GM19397 (cell line): ENCODE measurements around the gene EPN2.

ENCODE experiments used
- ATAC-seq: cut with Tn5 transposase; IDR thresholded peaks from one replicate; pipeline ENCODE4 v1.9.1; 2021; ENCODE audit warnings: mild to moderate bottlenecking, moderate library complexity; ENCODE audit not compliant: unreplicated experiment

EPN2 gene

GRCh38 chr17:19238167-19238505 is 970 bp downstream of the EPN2 start:
- no peak for ATAC-seq

GRCh38 chr17:19239544-19239943 is 2.4 kb downstream of the EPN2 start:
- no peak for ATAC-seq

- ATAC-seq: no peak
These were observed 5.2 kb downstream of the EPN2 start for GRCh38 chr17:19242323-19242722.

GRCh38 chr17:19242926-19243325 is 5.8 kb downstream of the EPN2 start:
- no peak for ATAC-seq

GRCh38 chr17:19243838-19244237 is 6.7 kb downstream of the EPN2 start:
- no peak for ATAC-seq

- ATAC-seq: no peak
These were observed 7.2 kb downstream of the EPN2 start for GRCh38 chr17:19244357-19244756.

- no peak for ATAC-seq
These were observed 7.6 kb downstream of the EPN2 start for GRCh38 chr17:19244781-19245180.

- ATAC-seq: no peak
These were observed 10.3 kb downstream of the EPN2 start for GRCh38 chr17:19247473-19247872.

GRCh38 chr17:19248151-19248927 is 11.2 kb downstream of the EPN2 start:
- ATAC-seq: no peak

- ATAC-seq: no peak
These were observed 11.9 kb downstream of the EPN2 start for GRCh38 chr17:19248928-19249574.

GRCh38 chr17:19249681-19250080 is 12.5 kb downstream of the EPN2 start:
- ATAC-seq: no peak

- no peak for ATAC-seq
These were observed 13.4 kb downstream of the EPN2 start for GRCh38 chr17:19250421-19251173.

- no peak for ATAC-seq
These were observed 15.9 kb downstream of the EPN2 start for GRCh38 chr17:19253112-19253511.

GRCh38 chr17:19254651-19255050 is 17.5 kb downstream of the EPN2 start:
- no peak for ATAC-seq

- ATAC-seq: no peak
These were observed 18.1 kb downstream of the EPN2 start for GRCh38 chr17:19255279-19255678.

- ATAC-seq: no peak
These were observed 21.2 kb downstream of the EPN2 start for GRCh38 chr17:19258371-19258770.

GRCh38 chr17:19260958-19261357 is 23.8 kb downstream of the EPN2 start:
- no peak for ATAC-seq

GRCh38 chr17:19261426-19261825 is 24.3 kb downstream of the EPN2 start:
- no peak for ATAC-seq

- no peak for ATAC-seq
These were observed 25.8 kb downstream of the EPN2 start for GRCh38 chr17:19262650-19263631.

- no peak for ATAC-seq
These were observed 26.5 kb downstream of the EPN2 start for GRCh38 chr17:19263641-19264051.

GRCh38 chr17:19264268-19264667 is 27.1 kb downstream of the EPN2 start:
- ATAC-seq: no peak
